Measurements from ENCODE around the gene VAMP1. TPM values are rescaled to one million over a fixed set of nuclear protein-coding genes. Genes with fewer than 3 reads are reported as not detected.

VAMP1 gene
- total and polyA plus RNA-seq, 4 donors, result 4.7 to 14.1 (median 6.3) TPM

DNA sequence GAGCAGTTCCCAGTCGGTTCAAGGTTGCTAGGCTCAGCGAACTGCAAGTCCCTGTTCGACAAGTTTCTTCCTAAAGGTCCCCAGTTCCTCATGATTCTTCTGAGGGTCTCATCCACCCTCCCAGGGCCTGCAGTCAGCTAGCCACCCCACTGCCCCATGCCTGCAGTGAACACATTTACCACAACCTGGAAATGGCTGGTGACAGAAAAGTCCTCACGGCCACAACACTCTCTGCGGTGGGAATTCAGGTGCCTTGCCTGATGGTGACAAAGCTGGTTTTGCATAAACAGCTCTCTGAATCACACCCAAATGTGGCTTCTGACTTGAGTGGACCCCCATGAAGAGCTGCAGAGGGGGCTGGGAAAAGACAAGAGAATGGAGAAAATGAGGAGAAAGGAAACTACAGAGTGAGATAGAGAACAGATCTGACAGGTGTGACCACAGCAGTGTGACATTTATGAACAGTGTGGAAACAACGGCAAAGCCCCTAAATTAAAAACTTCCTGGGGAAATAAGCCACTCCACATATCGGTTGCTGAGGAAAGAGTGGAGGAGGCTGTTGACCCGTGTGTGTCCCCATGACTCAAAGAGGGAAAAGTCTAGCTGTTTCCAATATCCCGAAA lies 27.0 kb downstream of the VAMP1 start:
- Histone ChIP-seq H3K9ac (ENCODE audit: insufficient read depth in 1 of 2, low read length in 2 of 2) (no peak overlapping the region), H3K27ac (ENCODE audit: low read depth in 1 of 2, low read length in 1 of 2) (no peak overlapping the region), H3K4me3 (no peak overlapping the region), H3K36me3 (ENCODE audit: control insufficient read depth in 4 of 4, insufficient read depth in 4 of 4, low read length in 4 of 4) (peaks cover 0 to 9% (median 4%) of the 10 kb centered on the region in 4 donors), H3K9me3 (ENCODE audit: control insufficient read depth in 4 of 4, insufficient read depth in 3 of 4, low read length in 3 of 4) (no peaks in the 10 kb centered on the region), H3K27me3 (ENCODE audit: control insufficient read depth in 3 of 3, insufficient read depth in 3 of 3, low read length in 2 of 3) (no peaks in the 10 kb centered on the region), H3K4me1 (ENCODE audit: control insufficient read depth in 5 of 5, insufficient read depth in 5 of 5, low read length in 5 of 5) (no peaks in the 10 kb centered on the region)
- no peak for DNase-seq
- WGBS, 2 donors, result 45 to 52% methylated on average over 9 of the region's 9 CpGs
- TF ChIP-seq, protein P1, sequence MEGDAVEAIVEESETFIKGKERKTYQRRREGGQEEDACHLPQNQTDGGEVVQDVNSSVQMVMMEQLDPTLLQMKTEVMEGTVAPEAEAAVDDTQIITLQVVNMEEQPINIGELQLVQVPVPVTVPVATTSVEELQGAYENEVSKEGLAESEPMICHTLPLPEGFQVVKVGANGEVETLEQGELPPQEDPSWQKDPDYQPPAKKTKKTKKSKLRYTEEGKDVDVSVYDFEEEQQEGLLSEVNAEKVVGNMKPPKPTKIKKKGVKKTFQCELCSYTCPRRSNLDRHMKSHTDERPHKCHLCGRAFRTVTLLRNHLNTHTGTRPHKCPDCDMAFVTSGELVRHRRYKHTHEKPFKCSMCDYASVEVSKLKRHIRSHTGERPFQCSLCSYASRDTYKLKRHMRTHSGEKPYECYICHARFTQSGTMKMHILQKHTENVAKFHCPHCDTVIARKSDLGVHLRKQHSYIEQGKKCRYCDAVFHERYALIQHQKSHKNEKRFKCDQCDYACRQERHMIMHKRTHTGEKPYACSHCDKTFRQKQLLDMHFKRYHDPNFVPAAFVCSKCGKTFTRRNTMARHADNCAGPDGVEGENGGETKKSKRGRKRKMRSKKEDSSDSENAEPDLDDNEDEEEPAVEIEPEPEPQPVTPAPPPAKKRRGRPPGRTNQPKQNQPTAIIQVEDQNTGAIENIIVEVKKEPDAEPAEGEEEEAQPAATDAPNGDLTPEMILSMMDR (IDR thresholded peaks at IDR 0.05; ENCODE audit: control extremely low read depth, extremely low read depth), result no peak
- ATAC-seq (ENCODE audit: insufficient read depth, low FRiP score), result no peak

DNA sequence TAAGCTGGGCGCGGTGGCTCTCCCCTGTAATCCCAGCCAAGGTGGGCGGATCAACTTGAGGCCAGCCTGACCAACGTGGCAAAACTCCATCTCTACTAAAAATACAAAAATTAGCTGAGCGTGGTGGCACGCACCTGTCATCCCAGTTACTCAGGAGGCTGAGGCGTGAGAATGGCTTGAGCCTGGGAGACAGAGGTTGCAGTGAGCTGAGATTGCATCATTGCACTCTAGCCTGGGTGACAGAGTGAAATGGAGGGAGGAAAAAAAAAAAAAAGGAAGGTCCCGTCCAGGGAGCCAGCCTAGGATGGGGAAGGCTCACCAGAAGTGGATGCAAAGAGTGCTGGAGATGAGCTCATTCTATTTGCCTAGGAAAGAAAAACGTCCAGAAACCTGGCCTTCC lies 27.6 kb downstream of the VAMP1 start:
- TF ChIP-seq, protein P1 (IDR thresholded peaks at IDR 0.05; ENCODE audit: control extremely low read depth, extremely low read depth), result no peak
- peaks cover 0 to 7% (median 3%) of the 10 kb centered on the region in 4 donors for H3K36me3 ChIP-seq (ENCODE audit: control insufficient read depth in 4 of 4, insufficient read depth in 4 of 4, low read length in 4 of 4)

DNA sequence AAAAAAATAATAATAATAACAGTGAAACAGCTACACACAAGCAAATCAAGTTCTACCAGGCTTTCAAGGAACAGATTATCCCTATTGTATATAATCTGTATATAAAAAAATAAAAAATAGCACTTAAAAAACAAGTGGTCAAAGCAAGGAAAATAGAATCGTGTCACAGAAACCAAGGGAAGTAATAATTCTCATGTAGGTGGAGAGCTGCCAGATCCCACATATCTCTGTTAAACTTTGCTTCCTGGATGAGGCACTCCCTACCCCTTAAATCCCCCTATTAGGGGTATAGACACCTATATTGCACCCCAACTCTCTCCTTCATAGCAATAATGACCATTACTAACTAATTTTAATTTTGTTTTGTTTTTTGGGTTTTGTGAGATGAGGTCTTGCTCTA lies 30.1 kb downstream of the VAMP1 start:
- no peak overlapping the region for H3K27ac ChIP-seq (ENCODE audit: low read depth in 1 of 2, low read length in 1 of 2)
- no peak overlapping the region for H3K9ac ChIP-seq (ENCODE audit: insufficient read depth in 1 of 2, low read length in 2 of 2)
- TF ChIP-seq, protein P1 (IDR thresholded peaks at IDR 0.05; ENCODE audit: control extremely low read depth, extremely low read depth), result no peak
- DNase-seq (no peak), ATAC-seq (ENCODE audit: insufficient read depth, low FRiP score) (no peak)
- peaks cover 0 to 4% (median under 1%) of the 10 kb centered on the region in 4 donors for H3K36me3 ChIP-seq (ENCODE audit: control insufficient read depth in 4 of 4, insufficient read depth in 4 of 4, low read length in 4 of 4)
- no peak overlapping the region for H3K4me3 ChIP-seq
- WGBS, 2 donors, result 17% methylated on average over 1 of the region's 1 CpG
- no peaks in the 10 kb centered on the region for H3K27me3 ChIP-seq (ENCODE audit: control insufficient read depth in 3 of 3, insufficient read depth in 3 of 3, low read length in 2 of 3)
- H3K9me3 ChIP-seq (ENCODE audit: control insufficient read depth in 4 of 4, insufficient read depth in 3 of 4, low read length in 3 of 4), result no peaks in the 10 kb centered on the region
- no peaks in the 10 kb centered on the region for H3K4me1 ChIP-seq (ENCODE audit: control insufficient read depth in 5 of 5, insufficient read depth in 5 of 5, low read length in 5 of 5)

More for the DNA sequence above, 27.6 kb downstream of the VAMP1 start:
- Histone ChIP-seq H3K27me3 (ENCODE audit: control insufficient read depth in 3 of 3, insufficient read depth in 3 of 3, low read length in 2 of 3) (no peaks in the 10 kb centered on the region), H3K4me1 (ENCODE audit: control insufficient read depth in 5 of 5, insufficient read depth in 5 of 5, low read length in 5 of 5) (no peaks in the 10 kb centered on the region), H3K4me3 (no peak overlapping the region), H3K9me3 (ENCODE audit: control insufficient read depth in 4 of 4, insufficient read depth in 3 of 4, low read length in 3 of 4) (no peaks in the 10 kb centered on the region), H3K9ac (ENCODE audit: insufficient read depth in 1 of 2, low read length in 2 of 2) (no peak overlapping the region), H3K27ac (ENCODE audit: low read depth in 1 of 2, low read length in 1 of 2) (no peak overlapping the region)
- DNase-seq (no peak), ATAC-seq (ENCODE audit: insufficient read depth, low FRiP score) (no peak)
- 79 to 80% methylated on average over 9 of the region's 9 CpGs for WGBS, 2 donors

DNA sequence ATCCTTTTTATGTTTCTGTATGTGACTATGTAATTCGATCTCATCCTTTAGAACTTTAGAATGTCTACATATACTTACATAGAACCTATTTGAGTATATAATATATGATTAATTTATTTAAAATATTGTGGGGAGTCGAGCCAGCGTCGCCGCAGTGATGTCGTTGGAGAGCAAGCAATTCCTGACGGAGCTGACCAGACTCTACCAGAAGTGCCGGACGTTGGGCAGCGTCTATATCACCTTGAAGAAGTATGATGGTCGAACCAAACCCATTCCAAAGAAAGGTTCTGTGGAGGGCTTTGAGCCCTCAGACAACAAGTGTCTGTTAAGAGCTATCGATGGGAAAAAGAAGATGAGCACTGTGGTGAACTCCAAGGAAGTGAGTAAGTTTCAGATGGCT lies 32.1 kb downstream of the VAMP1 start:
- DNase-seq, result no peak
- Histone ChIP-seq H3K9me3 (ENCODE audit: control insufficient read depth in 4 of 4, insufficient read depth in 3 of 4, low read length in 3 of 4) (no peaks in the 10 kb centered on the region), H3K27me3 (ENCODE audit: control insufficient read depth in 3 of 3, insufficient read depth in 3 of 3, low read length in 2 of 3) (no peaks in the 10 kb centered on the region), H3K27ac (ENCODE audit: low read depth in 1 of 2, low read length in 1 of 2) (no peak overlapping the region), H3K4me3 (no peak overlapping the region), H3K4me1 (ENCODE audit: control insufficient read depth in 5 of 5, insufficient read depth in 5 of 5, low read length in 5 of 5) (no peaks in the 10 kb centered on the region), H3K36me3 (ENCODE audit: control insufficient read depth in 4 of 4, insufficient read depth in 4 of 4, low read length in 4 of 4) (peaks cover 0 to 2% (median 0%) of the 10 kb centered on the region in 4 donors), H3K9ac (ENCODE audit: insufficient read depth in 1 of 2, low read length in 2 of 2) (no peak overlapping the region)
- TF ChIP-seq, protein P1 (IDR thresholded peaks at IDR 0.05; ENCODE audit: control extremely low read depth, extremely low read depth), result no peak
- 91 to 94% methylated on average over 12 of the region's 12 CpGs for WGBS, 2 donors
- no peak for ATAC-seq (ENCODE audit: insufficient read depth, low FRiP score)
